ENCODE measurements around the gene CCT5.

The CCT5 gene

DNA sequence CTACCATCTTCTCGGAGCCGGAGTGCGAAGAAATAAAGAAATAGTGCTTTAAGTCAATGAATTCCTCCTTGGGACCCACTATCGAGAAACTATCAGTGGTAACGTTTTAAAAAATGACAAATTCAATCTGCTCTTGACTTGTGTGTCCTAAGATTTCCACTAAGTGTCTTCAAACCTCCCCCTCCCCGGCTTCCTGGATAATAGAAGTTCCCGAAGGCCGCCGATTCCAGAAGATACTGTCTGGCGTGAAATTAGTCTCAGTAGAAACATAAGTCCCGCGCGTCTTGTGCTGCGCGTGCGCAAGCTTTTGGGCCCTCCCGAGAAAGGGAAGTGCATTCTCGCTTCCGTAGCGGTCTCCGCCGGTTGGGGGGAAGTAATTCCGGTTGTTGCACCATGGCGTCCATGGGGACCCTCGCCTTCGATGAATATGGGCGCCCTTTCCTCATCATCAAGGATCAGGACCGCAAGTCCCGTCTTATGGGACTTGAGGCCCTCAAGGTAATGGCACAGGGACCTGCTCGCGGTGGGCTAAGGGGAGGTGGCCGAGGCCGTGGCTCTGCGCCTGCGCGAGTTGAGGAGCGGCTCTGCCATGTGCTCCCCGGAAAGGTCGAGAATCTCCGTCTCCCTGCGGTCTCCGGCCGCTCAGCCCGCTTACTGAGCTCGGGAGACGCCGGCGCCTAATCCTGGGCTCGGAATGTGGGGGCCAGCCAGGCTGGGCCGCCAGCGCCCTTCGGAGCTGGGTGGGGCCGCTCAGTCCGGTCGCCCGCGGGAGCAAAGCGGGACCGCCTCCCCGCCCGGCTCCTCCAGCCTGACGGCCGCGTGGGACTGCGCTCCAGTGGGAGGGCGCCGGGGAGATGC is at the start of gene CCT5:
CCT5 (plus strand) TSS at position 333 of the 858 bp plus-strand sequence; CDS start at position 394, 61 bp downstream.
- peaks cover 10 to 14% of the 10 kb centered on the region in 2 donors for H3K36me3 ChIP-seq (ENCODE audit: control insufficient read depth in 2 of 2, insufficient read depth in 2 of 2, low read length in 2 of 2)
- peak within 1 kb of the TSS; percentile 86 to 98 for H3K4me3 ChIP-seq (ENCODE audit: low read length in 2 of 2)
- peak within 1 kb of the TSS; percentile 86 to 91 for H3K27ac ChIP-seq (ENCODE audit: low read depth in 2 of 2, low read length in 2 of 2)
- H3K9me3 ChIP-seq (ENCODE audit: control insufficient read depth in 2 of 2, low read length in 2 of 2) = no peaks in the 10 kb centered on the region
- peaks cover 20 to 23% of the 10 kb centered on the region in 2 donors for H3K4me1 ChIP-seq (ENCODE audit: control insufficient read depth in 2 of 2, insufficient read depth in 2 of 2, low read length in 2 of 2)
- no peaks in the 10 kb centered on the region for H3K27me3 ChIP-seq (ENCODE audit: control insufficient read depth in 2 of 2, insufficient read depth in 2 of 2, low read length in 2 of 2)
- peak within 1 kb of the TSS; percentile 82 to 88 for H3K9ac ChIP-seq (ENCODE audit: low read depth in 1 of 2, low read length in 2 of 2)

DNA sequence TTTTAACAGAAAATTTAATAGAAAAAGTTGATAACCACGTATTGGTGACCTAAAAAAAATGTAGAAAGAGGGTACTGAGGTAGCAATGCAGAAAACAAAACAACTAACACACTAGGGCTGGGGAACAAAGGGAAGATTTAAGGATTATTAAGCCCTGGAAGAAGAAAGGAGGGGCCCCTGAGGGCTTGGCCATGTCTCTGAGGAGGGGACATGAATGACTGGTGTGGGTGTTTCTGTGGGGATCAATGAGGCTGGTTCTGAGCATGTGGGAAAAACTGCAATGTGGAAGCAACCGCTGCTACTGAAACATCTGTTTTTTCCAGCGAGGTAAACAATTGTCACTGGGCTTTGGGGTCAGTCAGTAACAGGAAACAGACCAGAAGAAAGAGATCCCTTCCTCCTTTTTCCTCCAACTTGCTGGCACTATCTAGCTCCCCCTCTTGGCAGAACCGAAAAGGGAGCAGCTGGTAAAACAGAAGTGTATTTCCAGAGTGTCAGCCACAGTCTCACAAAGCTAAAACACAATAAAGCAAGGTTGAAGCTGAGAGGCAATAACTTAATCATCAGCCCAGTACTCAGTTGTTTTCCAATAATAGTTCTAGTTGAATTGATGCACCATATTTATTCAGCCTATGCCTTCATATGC is 48.7 kb upstream of the CCT5 start:
- Histone ChIP-seq H3K27me3 (ENCODE audit: control insufficient read depth in 2 of 2, insufficient read depth in 2 of 2, low read length in 2 of 2) (no peaks in the 10 kb centered on the region), H3K9ac (ENCODE audit: low read depth in 1 of 2, low read length in 2 of 2) (no peak overlapping the region), H3K27ac (ENCODE audit: low read depth in 2 of 2, low read length in 2 of 2) (no peak overlapping the region), H3K4me3 (ENCODE audit: low read length in 2 of 2) (no peak overlapping the region), H3K9me3 (ENCODE audit: control insufficient read depth in 2 of 2, low read length in 2 of 2) (no peaks in the 10 kb centered on the region), H3K36me3 (ENCODE audit: control insufficient read depth in 2 of 2, insufficient read depth in 2 of 2, low read length in 2 of 2) (no peaks in the 10 kb centered on the region), H3K4me1 (ENCODE audit: control insufficient read depth in 2 of 2, insufficient read depth in 2 of 2, low read length in 2 of 2) (no peaks in the 10 kb centered on the region)

DNA sequence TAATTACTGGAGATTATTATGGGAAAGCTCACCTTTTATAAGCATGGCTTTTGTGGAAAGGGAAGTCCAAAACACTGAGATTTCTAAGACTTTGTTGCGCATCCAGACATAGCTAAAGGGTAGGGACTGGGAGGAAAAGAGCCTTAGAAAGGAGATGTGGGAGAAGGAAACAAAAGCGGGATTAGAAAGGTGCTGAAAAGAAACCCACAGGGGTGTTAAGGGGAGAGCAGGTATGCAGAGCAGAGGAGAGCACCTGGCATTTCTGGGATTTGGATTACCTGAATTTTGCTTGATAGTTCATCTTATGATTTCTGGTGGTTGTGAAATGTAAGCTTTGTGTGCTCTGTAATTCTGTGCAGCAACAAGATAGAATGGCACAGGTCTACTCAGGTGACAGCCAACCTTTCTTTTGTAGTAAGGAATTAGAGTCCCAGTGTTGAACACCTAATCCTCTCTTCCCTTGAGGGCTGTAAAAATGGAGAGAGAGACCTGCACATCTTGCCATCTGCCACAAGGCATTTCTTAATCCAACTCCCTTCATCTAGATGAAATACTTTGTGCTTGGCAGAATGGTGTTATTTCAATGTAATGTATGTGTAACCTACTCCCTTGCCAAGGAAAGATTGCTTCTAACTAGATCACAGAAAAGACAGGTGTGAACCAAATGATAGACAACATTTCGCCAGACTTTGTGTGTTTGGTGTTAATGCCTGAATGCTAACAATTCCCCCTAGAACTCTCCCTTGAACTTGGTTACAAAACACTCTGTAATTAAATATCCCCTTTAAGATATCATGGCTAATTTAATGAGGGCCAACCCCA is 47.8 kb upstream of the CCT5 start:
- H3K4me1 ChIP-seq (ENCODE audit: control insufficient read depth in 2 of 2, insufficient read depth in 2 of 2, low read length in 2 of 2) = no peaks in the 10 kb centered on the region
- H3K27ac ChIP-seq (ENCODE audit: low read depth in 2 of 2, low read length in 2 of 2) = no peak overlapping the region
- H3K9ac ChIP-seq (ENCODE audit: low read depth in 1 of 2, low read length in 2 of 2) = no peak overlapping the region
- no peak overlapping the region for H3K4me3 ChIP-seq (ENCODE audit: low read length in 2 of 2)
- no peaks in the 10 kb centered on the region for H3K9me3 ChIP-seq (ENCODE audit: control insufficient read depth in 2 of 2, low read length in 2 of 2)
- H3K36me3 ChIP-seq (ENCODE audit: control insufficient read depth in 2 of 2, insufficient read depth in 2 of 2, low read length in 2 of 2) = no peaks in the 10 kb centered on the region
- H3K27me3 ChIP-seq (ENCODE audit: control insufficient read depth in 2 of 2, insufficient read depth in 2 of 2, low read length in 2 of 2) = no peaks in the 10 kb centered on the region

DNA sequence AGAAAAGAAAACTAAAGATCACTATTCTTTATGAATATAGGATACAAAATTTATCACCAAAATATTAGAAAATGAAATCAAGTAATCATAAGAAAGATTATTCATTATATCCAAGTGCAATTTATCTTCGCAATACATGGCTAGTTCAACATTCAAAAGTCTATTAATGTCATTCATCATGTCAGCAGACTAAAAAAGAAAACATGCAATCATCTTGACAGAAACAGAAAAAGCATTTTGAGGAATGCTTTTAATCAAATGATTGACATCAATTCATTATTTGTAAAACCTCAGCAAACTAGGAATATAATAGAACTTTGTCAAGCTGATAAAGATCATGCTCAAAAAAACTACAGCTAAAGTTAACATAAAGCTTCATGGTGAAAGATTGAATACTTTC is 41.1 kb upstream of the CCT5 start:
- no peak overlapping the region for H3K9ac ChIP-seq (ENCODE audit: low read depth in 1 of 2, low read length in 2 of 2)
- H3K27ac ChIP-seq (ENCODE audit: low read depth in 2 of 2, low read length in 2 of 2) = no peak overlapping the region
- no peaks in the 10 kb centered on the region for H3K36me3 ChIP-seq (ENCODE audit: control insufficient read depth in 2 of 2, insufficient read depth in 2 of 2, low read length in 2 of 2)
- H3K27me3 ChIP-seq (ENCODE audit: control insufficient read depth in 2 of 2, insufficient read depth in 2 of 2, low read length in 2 of 2) = no peaks in the 10 kb centered on the region
- no peaks in the 10 kb centered on the region for H3K4me1 ChIP-seq (ENCODE audit: control insufficient read depth in 2 of 2, insufficient read depth in 2 of 2, low read length in 2 of 2)
- no peak overlapping the region for H3K4me3 ChIP-seq (ENCODE audit: low read length in 2 of 2)
- H3K9me3 ChIP-seq (ENCODE audit: control insufficient read depth in 2 of 2, low read length in 2 of 2) = no peaks in the 10 kb centered on the region

DNA sequence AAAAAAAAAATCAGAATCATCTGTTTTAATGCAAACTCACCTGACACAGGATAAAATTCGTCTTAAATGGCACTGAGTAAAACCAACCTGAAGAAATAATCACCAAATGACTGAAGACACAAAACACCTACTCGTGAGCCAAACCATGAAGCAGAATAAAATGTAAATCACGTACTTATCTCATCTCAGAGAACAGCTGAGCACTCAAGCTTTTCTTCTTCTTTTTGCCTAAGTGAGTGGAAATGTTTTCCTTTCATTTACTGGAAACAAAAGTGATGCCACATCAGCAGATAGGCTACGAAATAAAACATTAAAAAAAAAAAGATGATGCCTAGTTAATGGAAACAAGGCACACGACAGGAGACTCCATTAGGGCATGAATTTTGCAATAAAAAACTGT is 36.8 kb upstream of the CCT5 start:
- H3K36me3 ChIP-seq (ENCODE audit: control insufficient read depth in 2 of 2, insufficient read depth in 2 of 2, low read length in 2 of 2) = no peaks in the 10 kb centered on the region
- H3K27me3 ChIP-seq (ENCODE audit: control insufficient read depth in 2 of 2, insufficient read depth in 2 of 2, low read length in 2 of 2) = no peaks in the 10 kb centered on the region
- no peaks in the 10 kb centered on the region for H3K4me1 ChIP-seq (ENCODE audit: control insufficient read depth in 2 of 2, insufficient read depth in 2 of 2, low read length in 2 of 2)
- no peaks in the 10 kb centered on the region for H3K9me3 ChIP-seq (ENCODE audit: control insufficient read depth in 2 of 2, low read length in 2 of 2)
- no peak overlapping the region for H3K4me3 ChIP-seq (ENCODE audit: low read length in 2 of 2)
- no peak overlapping the region for H3K9ac ChIP-seq (ENCODE audit: low read depth in 1 of 2, low read length in 2 of 2)
- no peak overlapping the region for H3K27ac ChIP-seq (ENCODE audit: low read depth in 2 of 2, low read length in 2 of 2)

DNA sequence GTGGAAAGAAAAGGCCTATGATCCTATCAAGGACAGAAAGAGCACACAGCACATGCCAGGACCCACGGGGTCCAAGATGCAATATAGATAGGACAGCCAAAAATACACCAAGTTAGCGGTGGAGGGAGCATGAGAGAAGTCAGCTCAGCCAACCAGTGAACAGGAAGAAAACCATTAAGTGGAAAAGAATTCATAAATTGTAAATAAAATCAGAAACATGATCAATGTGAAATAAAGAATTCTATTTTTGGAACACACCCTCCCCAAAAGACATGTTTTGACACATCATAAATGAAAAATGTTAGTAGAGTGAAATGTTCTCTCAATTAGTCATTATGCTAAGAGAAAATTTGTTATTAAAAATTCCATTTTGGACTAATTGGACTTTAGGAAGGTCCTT is 36.0 kb upstream of the CCT5 start:
- Histone ChIP-seq H3K9ac (ENCODE audit: low read depth in 1 of 2, low read length in 2 of 2) (no peak overlapping the region), H3K9me3 (ENCODE audit: control insufficient read depth in 2 of 2, low read length in 2 of 2) (no peaks in the 10 kb centered on the region), H3K27me3 (ENCODE audit: control insufficient read depth in 2 of 2, insufficient read depth in 2 of 2, low read length in 2 of 2) (no peaks in the 10 kb centered on the region), H3K4me3 (ENCODE audit: low read length in 2 of 2) (no peak overlapping the region), H3K27ac (ENCODE audit: low read depth in 2 of 2, low read length in 2 of 2) (no peak overlapping the region), H3K36me3 (ENCODE audit: control insufficient read depth in 2 of 2, insufficient read depth in 2 of 2, low read length in 2 of 2) (no peaks in the 10 kb centered on the region), H3K4me1 (ENCODE audit: control insufficient read depth in 2 of 2, insufficient read depth in 2 of 2, low read length in 2 of 2) (no peaks in the 10 kb centered on the region)

DNA sequence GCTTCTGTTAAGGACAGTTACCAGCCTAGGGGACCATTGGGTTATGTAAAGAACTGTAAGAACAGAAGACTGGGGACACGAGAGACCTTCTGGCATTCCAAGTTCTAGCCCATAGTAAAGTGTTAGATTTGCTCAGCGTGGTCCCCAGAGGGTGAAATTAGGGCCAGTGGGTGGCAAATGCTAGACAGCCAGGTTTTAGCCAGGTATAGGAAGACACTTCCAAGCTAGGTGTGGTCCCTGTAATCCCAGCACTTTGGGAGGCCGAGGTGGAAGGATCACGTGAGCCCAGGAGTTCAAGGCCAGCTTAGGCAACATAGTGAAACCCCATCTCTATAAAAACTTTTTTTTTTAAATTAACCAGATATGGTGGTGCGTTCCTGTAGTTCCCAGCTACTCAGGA is 34.7 kb upstream of the CCT5 start:
- Histone ChIP-seq H3K4me1 (ENCODE audit: control insufficient read depth in 2 of 2, insufficient read depth in 2 of 2, low read length in 2 of 2) (no peaks in the 10 kb centered on the region), H3K9ac (ENCODE audit: low read depth in 1 of 2, low read length in 2 of 2) (no peak overlapping the region), H3K36me3 (ENCODE audit: control insufficient read depth in 2 of 2, insufficient read depth in 2 of 2, low read length in 2 of 2) (no peaks in the 10 kb centered on the region), H3K27ac (ENCODE audit: low read depth in 2 of 2, low read length in 2 of 2) (no peak overlapping the region), H3K4me3 (ENCODE audit: low read length in 2 of 2) (no peak overlapping the region), H3K27me3 (ENCODE audit: control insufficient read depth in 2 of 2, insufficient read depth in 2 of 2, low read length in 2 of 2) (no peaks in the 10 kb centered on the region), H3K9me3 (ENCODE audit: control insufficient read depth in 2 of 2, low read length in 2 of 2) (no peaks in the 10 kb centered on the region)

DNA sequence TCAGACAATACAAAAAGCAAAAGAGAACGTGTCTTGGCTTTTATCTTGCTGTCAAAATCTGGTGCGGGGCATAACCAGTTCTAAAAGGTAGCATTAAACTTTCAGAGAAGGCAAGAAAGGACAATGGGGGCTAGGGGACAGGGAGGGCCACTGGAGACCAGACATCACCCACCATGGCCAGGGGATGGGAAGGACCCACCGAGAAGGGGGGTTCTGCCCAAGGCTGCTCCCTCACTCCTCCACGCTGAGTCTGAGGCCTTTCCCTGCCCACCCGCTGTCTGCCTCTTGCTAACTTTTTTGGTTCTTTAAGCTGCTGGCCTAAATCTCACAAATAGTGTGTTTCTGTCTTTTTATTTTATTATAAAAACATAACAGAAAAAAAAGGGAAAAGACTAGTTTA is 34.0 kb upstream of the CCT5 start:
- Histone ChIP-seq H3K27ac (ENCODE audit: low read depth in 2 of 2, low read length in 2 of 2) (no peak overlapping the region), H3K27me3 (ENCODE audit: control insufficient read depth in 2 of 2, insufficient read depth in 2 of 2, low read length in 2 of 2) (no peaks in the 10 kb centered on the region), H3K4me3 (ENCODE audit: low read length in 2 of 2) (no peak overlapping the region), H3K4me1 (ENCODE audit: control insufficient read depth in 2 of 2, insufficient read depth in 2 of 2, low read length in 2 of 2) (no peaks in the 10 kb centered on the region), H3K9me3 (ENCODE audit: control insufficient read depth in 2 of 2, low read length in 2 of 2) (no peaks in the 10 kb centered on the region), H3K9ac (ENCODE audit: low read depth in 1 of 2, low read length in 2 of 2) (no peak overlapping the region), H3K36me3 (ENCODE audit: control insufficient read depth in 2 of 2, insufficient read depth in 2 of 2, low read length in 2 of 2) (no peaks in the 10 kb centered on the region)

DNA sequence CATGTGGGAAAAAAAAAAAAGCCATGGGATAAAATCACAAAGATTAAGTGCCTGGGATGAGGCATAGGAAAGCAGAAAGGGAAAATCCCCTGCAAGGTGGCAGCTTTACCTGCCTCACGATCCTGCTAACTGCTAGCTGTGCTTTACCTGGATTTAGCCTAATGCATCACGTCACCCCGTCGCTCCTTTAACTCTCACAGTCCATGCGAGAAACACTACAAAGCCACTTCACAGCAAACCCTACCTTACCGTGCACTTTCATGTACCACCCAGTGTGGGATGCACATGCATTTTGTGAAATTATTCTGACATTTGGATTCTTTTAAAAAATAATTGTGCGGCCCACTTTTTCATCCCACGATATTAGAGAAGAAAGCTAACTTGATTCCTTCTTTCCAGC is 31.4 kb upstream of the CCT5 start:
- Histone ChIP-seq H3K9me3 (ENCODE audit: control insufficient read depth in 2 of 2, low read length in 2 of 2) (no peaks in the 10 kb centered on the region), H3K4me3 (ENCODE audit: low read length in 2 of 2) (no peak overlapping the region), H3K27me3 (ENCODE audit: control insufficient read depth in 2 of 2, insufficient read depth in 2 of 2, low read length in 2 of 2) (no peaks in the 10 kb centered on the region), H3K4me1 (ENCODE audit: control insufficient read depth in 2 of 2, insufficient read depth in 2 of 2, low read length in 2 of 2) (no peaks in the 10 kb centered on the region), H3K27ac (ENCODE audit: low read depth in 2 of 2, low read length in 2 of 2) (no peak overlapping the region), H3K36me3 (ENCODE audit: control insufficient read depth in 2 of 2, insufficient read depth in 2 of 2, low read length in 2 of 2) (no peaks in the 10 kb centered on the region), H3K9ac (ENCODE audit: low read depth in 1 of 2, low read length in 2 of 2) (no peak overlapping the region)

DNA sequence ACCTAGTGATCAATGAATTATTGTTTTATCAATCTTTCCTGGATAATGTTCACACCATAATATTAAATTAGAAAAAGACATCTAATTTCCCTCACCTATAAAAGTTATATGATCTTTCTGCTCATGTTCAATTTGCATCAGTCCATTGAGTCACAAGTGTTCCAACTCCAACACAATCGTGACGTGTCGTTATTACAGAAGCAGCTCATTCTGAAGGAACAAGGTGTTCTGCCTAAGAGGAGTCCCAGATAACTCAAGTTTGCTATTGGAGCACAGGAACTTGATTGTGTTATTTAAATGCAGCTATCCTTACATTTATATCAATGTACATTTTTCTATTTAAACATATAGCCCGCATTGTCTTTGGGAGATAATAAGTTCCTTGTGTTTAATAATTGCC is 31.0 kb upstream of the CCT5 start:
- H3K9me3 ChIP-seq (ENCODE audit: control insufficient read depth in 2 of 2, low read length in 2 of 2) = no peaks in the 10 kb centered on the region
- no peaks in the 10 kb centered on the region for H3K36me3 ChIP-seq (ENCODE audit: control insufficient read depth in 2 of 2, insufficient read depth in 2 of 2, low read length in 2 of 2)
- no peak overlapping the region for H3K27ac ChIP-seq (ENCODE audit: low read depth in 2 of 2, low read length in 2 of 2)
- H3K4me1 ChIP-seq (ENCODE audit: control insufficient read depth in 2 of 2, insufficient read depth in 2 of 2, low read length in 2 of 2) = no peaks in the 10 kb centered on the region
- H3K4me3 ChIP-seq (ENCODE audit: low read length in 2 of 2) = no peak overlapping the region
- no peak overlapping the region for H3K9ac ChIP-seq (ENCODE audit: low read depth in 1 of 2, low read length in 2 of 2)
- no peaks in the 10 kb centered on the region for H3K27me3 ChIP-seq (ENCODE audit: control insufficient read depth in 2 of 2, insufficient read depth in 2 of 2, low read length in 2 of 2)
